Endothelial cell of umbilical vein (primary cell): ENCODE data around the gene RANBP17. TPM values are rescaled to one million over a fixed set of nuclear protein-coding genes. Genes with fewer than 3 reads are reported as not detected.

ENCODE experiments used
- BruUV-seq: library from RNA; stranded (reverse); fragments of 400-500 nt; replicated peaks from 2 replicates; lab custom pipeline; 2021; lab: Mats Ljungman, UMichigan
- CTCF ChIA-PET: fragments of 300-600, 350-600 bp; sonication (Branson Sonifier 250); formaldehyde crosslinking; loops from one replicate; lab custom pipeline; 2021; ENCODE audit warnings: antibody characterized with exemption, inconsistent platforms; lab: Charles Lee
- POLR2A ChIA-PET: fragments of 300-600, 350-600 bp; sonication (Branson Sonifier 250); formaldehyde crosslinking; loops from one replicate; lab custom pipeline; 2021; ENCODE audit warnings: antibody characterized with exemption, inconsistent platforms; lab: Charles Lee
- DNase-seq: peaks from one replicate; pipeline ENCODE4 v3.0.0-alpha.2; 2011; ENCODE audit warnings: low read depth, low spot score
- FAIRE-seq: peaks from 2 replicates; lab custom pipeline; 2011; peaks lifted over from hg19 to GRCh38; lab: Jason Lieb, UNC
- H2AFZ ChIP-seq: 2 replicates; pipeline ENCODE4 v1.6.0; 2012; ENCODE audit warnings: low read depth, low read length, control low read depth, inconsistent platforms
- H3K27ac ChIP-seq: 2 replicates; pipeline ENCODE4 v1.5.1; 2011; ENCODE audit warnings: low read depth, mild to moderate bottlenecking, control low read depth, low read length, moderate library complexity; ENCODE audit not compliant: insufficient read depth
- H3K27me3 ChIP-seq, 2 experiments: 2 replicates each; pipeline versions ENCODE4 v1.6.0 to v1.6.1; 2011; ENCODE audit warnings: low read length in 2 of 2, mixed read lengths in 1 of 2; ENCODE audit not compliant: control insufficient read depth in 2 of 2, insufficient read depth in 2 of 2
- H3K36me3 ChIP-seq, 2 experiments: 2 replicates in 1 of 2; 3 replicates in 1 of 2; pipeline ENCODE4 v1.5.1; 2011; ENCODE audit warnings: low read length in 2 of 2, mild to moderate bottlenecking in 1 of 2, moderate library complexity in 1 of 2; ENCODE audit not compliant: control insufficient read depth in 2 of 2, insufficient read depth in 2 of 2; ENCODE audit errors: extremely low read depth in 1 of 2
- H3K4me1 ChIP-seq: 3 replicates; pipeline ENCODE4 v1.5.1; 2011; ENCODE audit warnings: mild to moderate bottlenecking, low read length; ENCODE audit not compliant: control insufficient read depth, insufficient read depth; ENCODE audit errors: extremely low read depth
- H3K4me2 ChIP-seq: 2 replicates; pipeline ENCODE4 v1.6.1; 2011; ENCODE audit warnings: low read length, control low read depth, mixed read lengths; ENCODE audit not compliant: insufficient read depth
- H3K4me3 ChIP-seq, 3 experiments: fragments of 200-600 bp in 1 of 3; sonication (generic), shearing (Covaris generic) in 1 of 3; replicated peaks in 1 of 3; 2 replicates each; pipeline ENCODE4 v1.5.1; 2011 to 2016; ENCODE audit warnings: control low read depth in 3 of 3, low read length in 3 of 3, mild to moderate bottlenecking in 2 of 3, inconsistent platforms in 1 of 3, low read depth in 1 of 3, moderate library complexity in 1 of 3; ENCODE audit not compliant: insufficient read depth in 1 of 3
- H3K79me2 ChIP-seq: 2 replicates; pipeline ENCODE4 v1.6.0; 2012; ENCODE audit warnings: low read length, inconsistent platforms; ENCODE audit not compliant: control insufficient read depth, insufficient read depth
- H3K9ac ChIP-seq: replicated peaks from 2 replicates; pipeline ENCODE3; 2011; ENCODE audit warnings: low read length, control low read depth; ENCODE audit not compliant: insufficient read depth; ENCODE audit errors: extremely low read depth
- H3K9me1 ChIP-seq: replicated peaks from 3 replicates; pipeline ENCODE4 v1.6.0; 2011; ENCODE audit warnings: mild to moderate bottlenecking, low read length; ENCODE audit not compliant: control insufficient read depth, insufficient read depth; ENCODE audit errors: extremely low read depth
- H3K9me3 ChIP-seq: replicated peaks from 2 replicates; pipeline ENCODE4 v1.5.1; 2012; ENCODE audit warnings: low read length, inconsistent platforms; ENCODE audit not compliant: control insufficient read depth, insufficient read depth
- H4K20me1 ChIP-seq: replicated peaks from 2 replicates; pipeline ENCODE3; 2011; ENCODE audit warnings: mild to moderate bottlenecking, low read length; ENCODE audit not compliant: control insufficient read depth, insufficient read depth; ENCODE audit errors: extremely low read depth
- EZH2 ChIP-seq: IDR thresholded peaks from 2 replicates; pipeline ENCODE4 v1.6.1; 2012; ENCODE audit warnings: borderline replicate concordance, low read depth, mild to moderate bottlenecking, moderate library complexity, low read length, inconsistent platforms; ENCODE audit not compliant: severe bottlenecking
- MAX ChIP-seq: IDR thresholded peaks from 2 replicates; pipeline ENCODE4 v1.6.1; 2011; ENCODE audit not compliant: insufficient read depth, insufficient read length
- POLR2A ChIP-seq: IDR thresholded peaks from 2 replicates; pipeline ENCODE4 v1.6.1; 2012; ENCODE audit warnings: low read depth, mild to moderate bottlenecking, control low read depth, low read length
- dilution Hi-C: fragments of 300-500 bp; cut with MboI; formaldehyde crosslinking; loops from one replicate; pipeline ENCODE4 v1.15.0; 2019; ENCODE audit warnings: low sequenced_read_pairs; ENCODE audit not compliant: extremely low pct_ligation_motif_present
- intact Hi-C: fragments of 100-400 bp; cut with micrococcal nuclease; formaldehyde crosslinking; loops from one replicate; pipeline ENCODE4 v1.10.0; 2022
- polyA plus RNA-seq, 4 experiments: library from polyadenylated mRNA; depleted of rRNA in 3 of 4; stranded (reverse) in 3 of 4; unstranded in 1 of 4; fragments of >200 nt; gene quantifications; 2 replicates each; pipeline versions ENCODE4 v1.2.1 to v1.2.3, GENCODE V29; 2011 to 2012; ENCODE audit warnings: missing spikeins in 1 of 4
- total RNA-seq: library from RNA; stranded (reverse); gene quantifications from 2 replicates; pipeline ENCODE4 v1.2.3, GENCODE V29; 2021

The RANBP17 gene
- total and polyA plus RNA-seq, 2 donors (not counting 3 experiments of a cell fraction or from before 2014, with no cell fraction given) = 5.6 to 13.6 TPM

- dilution Hi-C loops = no loop called here
- no peaks in the 10 kb centered on the region for H3K9me1 ChIP-seq
- BruUV-seq = no TSS peak
- H3K36me3 ChIP-seq = no peaks in the 10 kb centered on the region
- intact Hi-C loops = no loop called here
- H4K20me1 ChIP-seq = no peaks in the 10 kb centered on the region
- ChIA-PET POLR2A (no interaction called here), CTCF (interaction anchor here (2.0 kb wide), 1 partner anchor 101 kb away, joined by 8 read pairs; no protein-coding TSS in a partner anchor)
- H3K9me3 ChIP-seq = no peaks in the 10 kb centered on the region
- peaks cover 2% of the 10 kb centered on the region for H3K4me1 ChIP-seq
- no peak within 1 kb of the TSS for H2AFZ ChIP-seq
- H3K27me3 ChIP-seq = peaks cover 83 to 88% of the 10 kb centered on the region in 2 experiments
- H3K27ac ChIP-seq = no peak within 1 kb of the TSS
- TF ChIP-seq MAX = no peak
- TF ChIP-seq EZH2 = peak; percentile 84
- DNase-seq = peak; percentile 11
- H3K4me2 ChIP-seq = peak within 1 kb of the TSS; percentile 8
- H3K79me2 ChIP-seq = no peaks in the 10 kb centered on the region
- no peak for FAIRE-seq
- H3K9ac ChIP-seq = no peak within 1 kb of the TSS
- H3K4me3 ChIP-seq = no peak within 1 kb of the TSS
Observed at GRCh38 chr5:171308453-171309275, 446.8 kb downstream of the RANBP17 start, which contains the start of gene TLX3. TSS of gene TLX3 (plus strand) at chr5:171309248. CDS start at chr5:171309366, 118 bp downstream.

- Histone ChIP-seq H3K4me3 (no peak overlapping the region), H2AFZ (no peak overlapping the region), H3K9me1 (no peaks in the 10 kb centered on the region), H3K27ac (no peak overlapping the region), H3K36me3 (no peaks in the 10 kb centered on the region), H3K9me3 (no peaks in the 10 kb centered on the region), H3K9ac (no peak overlapping the region), H3K79me2 (no peaks in the 10 kb centered on the region), H3K4me2 (no peak overlapping the region), H3K4me1 (peaks cover 2% of the 10 kb centered on the region), H3K27me3 (peaks cover 86 to 96% of the 10 kb centered on the region in 2 experiments), H4K20me1 (no peaks in the 10 kb centered on the region)
- dilution Hi-C loops = no loop called here
- POLR2A ChIA-PET = no interaction called here
- no TSS peak for BruUV-seq
- intact Hi-C loops = loop anchor here (10.0 kb wide), 1 partner anchor 445 kb away; the partner anchor contains the start of gene RANBP17
- DNase-seq = no peak
- CTCF ChIA-PET = interaction anchor here (2.0 kb wide), 1 partner anchor 102 kb away, joined by 8 read pairs; no protein-coding TSS in a partner anchor
- no peak for FAIRE-seq
- peak; percentile 74 for TF ChIP-seq EZH2
- TF ChIP-seq POLR2A = no peak
Observed at GRCh38 chr5:171309276-171310211, 447.7 kb downstream of the RANBP17 start.
